Measurements from ENCODE around the gene FERMT3.

DNA sequence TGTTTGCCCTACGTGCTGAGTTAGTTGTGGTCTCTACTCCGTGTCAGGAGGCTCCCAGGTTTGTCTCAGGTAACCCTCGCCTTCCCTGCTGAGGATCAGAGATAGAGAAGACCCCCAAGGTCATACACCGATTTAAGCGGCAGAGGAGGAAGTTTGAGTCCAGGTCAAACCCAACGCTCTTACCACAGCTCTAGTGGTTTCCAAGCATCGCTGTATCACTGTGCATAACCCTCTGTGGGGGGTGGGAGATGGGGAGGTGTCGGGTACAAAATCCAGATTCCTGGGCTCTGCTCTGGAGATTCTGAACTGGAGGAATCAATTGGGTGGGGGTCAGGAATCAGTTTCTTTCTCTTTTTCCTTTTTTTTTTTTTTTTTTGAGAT, 24.5 kb downstream of the FERMT3 start:
- TF ChIP-seq ARNTL (CRISPR knock-in tag; IDR thresholded peaks at IDR 0.05; ENCODE audit: borderline replicate concordance, low read depth) (no peak), ZFP30 (CRISPR knock-in tag; IDR thresholded peaks at IDR 0.05) (no peak), ZNF565 (CRISPR knock-in tag; conservative IDR thresholded peaks at IDR 0.05; ENCODE audit: low read depth) (no peak), PPARA (CRISPR knock-in tag; IDR thresholded peaks at IDR 0.05; ENCODE audit: borderline replicate concordance) (no peak)
